GM18907 (cell line): Measurements from ENCODE around the gene MAF.

Source experiments
- ATAC-seq: cut with Tn5 transposase; IDR thresholded peaks from one replicate; pipeline ENCODE4 v1.9.1; 2021; ENCODE audit warnings: mild to moderate bottlenecking, moderate library complexity; ENCODE audit not compliant: unreplicated experiment

The MAF gene

GRCh38 chr16:79593074-79593531 lies 7.4 kb downstream of the MAF start:
- ATAC-seq, result no peak

GRCh38 chr16:79592186-79592585 lies 8.4 kb downstream of the MAF start:
- no peak for ATAC-seq

- no peak for ATAC-seq
Observed at GRCh38 chr16:79589601-79590102, 10.9 kb downstream of the MAF start.

- no peak for ATAC-seq
Observed at GRCh38 chr16:79587897-79588296, 12.6 kb downstream of the MAF start.

GRCh38 chr16:79587296-79587695 lies 13.2 kb downstream of the MAF start:
- no peak for ATAC-seq

- no peak for ATAC-seq
Observed at GRCh38 chr16:79582789-79583188, 17.7 kb downstream of the MAF start.

GRCh38 chr16:79580453-79581191 lies 19.9 kb downstream of the MAF start:
- ATAC-seq, result no peak

GRCh38 chr16:79576602-79577001 lies 23.9 kb downstream of the MAF start:
- no peak for ATAC-seq

- ATAC-seq, result no peak
Observed at GRCh38 chr16:79573884-79574283, 26.7 kb downstream of the MAF start.

GRCh38 chr16:79573071-79573470 lies 27.5 kb downstream of the MAF start:
- ATAC-seq, result no peak

GRCh38 chr16:79571903-79572535 lies 28.5 kb downstream of the MAF start:
- ATAC-seq, result no peak

GRCh38 chr16:79571065-79571902 lies 29.3 kb downstream of the MAF start:
- ATAC-seq, result no peak

- ATAC-seq, result no peak
Observed at GRCh38 chr16:79564671-79565107, 35.8 kb downstream of the MAF start.

GRCh38 chr16:79563921-79564320 lies 36.6 kb downstream of the MAF start:
- no peak for ATAC-seq

GRCh38 chr16:79562166-79562823 lies 38.2 kb downstream of the MAF start:
- ATAC-seq, result no peak

GRCh38 chr16:79561729-79562128 lies 38.8 kb downstream of the MAF start:
- ATAC-seq, result no peak

GRCh38 chr16:79560923-79561322 lies 39.6 kb downstream of the MAF start:
- ATAC-seq, result no peak

GRCh38 chr16:79560318-79560717 lies 40.2 kb downstream of the MAF start:
- ATAC-seq, result no peak

GRCh38 chr16:79559532-79559931 lies 41.0 kb downstream of the MAF start:
- no peak for ATAC-seq

- ATAC-seq, result no peak
Observed at GRCh38 chr16:79557421-79557820, 43.1 kb downstream of the MAF start.

- no peak for ATAC-seq
Observed at GRCh38 chr16:79554912-79555311, 45.6 kb downstream of the MAF start.
